ENCODE data around the gene CLDN34. TPM values are rescaled to one million over a fixed set of nuclear protein-coding genes. Genes with fewer than 3 reads are reported as not detected.

The CLDN34 gene
- total RNA-seq, 1 experiment from 2014 or later = not detected

DNA sequence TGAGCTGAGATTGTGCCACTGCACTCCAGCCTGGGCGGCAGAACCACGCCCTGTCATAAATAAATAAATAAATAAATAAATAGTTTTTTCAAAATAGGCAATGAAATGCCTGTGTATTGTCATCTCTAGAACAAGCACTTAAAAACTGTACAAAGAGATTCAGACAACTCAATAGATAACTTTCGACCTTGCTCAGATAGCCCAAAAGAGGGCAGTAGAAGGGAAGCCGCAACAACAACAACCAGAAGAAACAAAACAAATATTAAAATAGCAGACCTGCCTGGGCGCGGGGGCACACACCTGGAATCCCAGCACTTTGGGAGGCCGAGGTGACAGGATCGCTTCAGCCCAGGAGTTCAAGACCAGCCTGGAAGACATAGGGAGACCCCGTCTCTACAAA, 9.4 kb upstream of the CLDN34 start:
- no peaks in the 10 kb centered on the region for H3K9me3 Mint-ChIP-seq (ENCODE audit: unreplicated experiment)
- intact Hi-C loops (cut with micrococcal nuclease; ENCODE audit: unreplicated experiment) = no loop called here
- H3K36me3 ChIP-seq (ENCODE audit: control insufficient read depth, insufficient read depth, low read length) = no peaks in the 10 kb centered on the region
- ChIA-PET POLR2A (no interaction called here), CTCF (no interaction called here)
- H3K4me1 Mint-ChIP-seq (ENCODE audit: low read depth, unreplicated experiment) = no peaks in the 10 kb centered on the region
- no peak overlapping the region for H3K4me3 ChIP-seq (ENCODE audit: low read depth, low read length)
- H3K36me3 Mint-ChIP-seq (ENCODE audit: insufficient read depth, unreplicated experiment) = peaks cover 6% of the 10 kb centered on the region
- TF ChIP-seq, protein P1, sequence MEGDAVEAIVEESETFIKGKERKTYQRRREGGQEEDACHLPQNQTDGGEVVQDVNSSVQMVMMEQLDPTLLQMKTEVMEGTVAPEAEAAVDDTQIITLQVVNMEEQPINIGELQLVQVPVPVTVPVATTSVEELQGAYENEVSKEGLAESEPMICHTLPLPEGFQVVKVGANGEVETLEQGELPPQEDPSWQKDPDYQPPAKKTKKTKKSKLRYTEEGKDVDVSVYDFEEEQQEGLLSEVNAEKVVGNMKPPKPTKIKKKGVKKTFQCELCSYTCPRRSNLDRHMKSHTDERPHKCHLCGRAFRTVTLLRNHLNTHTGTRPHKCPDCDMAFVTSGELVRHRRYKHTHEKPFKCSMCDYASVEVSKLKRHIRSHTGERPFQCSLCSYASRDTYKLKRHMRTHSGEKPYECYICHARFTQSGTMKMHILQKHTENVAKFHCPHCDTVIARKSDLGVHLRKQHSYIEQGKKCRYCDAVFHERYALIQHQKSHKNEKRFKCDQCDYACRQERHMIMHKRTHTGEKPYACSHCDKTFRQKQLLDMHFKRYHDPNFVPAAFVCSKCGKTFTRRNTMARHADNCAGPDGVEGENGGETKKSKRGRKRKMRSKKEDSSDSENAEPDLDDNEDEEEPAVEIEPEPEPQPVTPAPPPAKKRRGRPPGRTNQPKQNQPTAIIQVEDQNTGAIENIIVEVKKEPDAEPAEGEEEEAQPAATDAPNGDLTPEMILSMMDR (IDR thresholded peaks at IDR 0.05; ENCODE audit: insufficient read depth in 1 of 2, low read depth in 1 of 2, low read length in 1 of 2, severe bottlenecking in 1 of 2, unreplicated experiment in 1 of 2) = no peak
- no peaks in the 10 kb centered on the region for H3K27me3 ChIP-seq (replicated peaks; ENCODE audit: control insufficient read depth, insufficient read depth, low read length)
- H3K4me3 Mint-ChIP-seq (ENCODE audit: unreplicated experiment) = no peak overlapping the region
- H3K27ac Mint-ChIP-seq (ENCODE audit: unreplicated experiment) = no peak overlapping the region
- no peaks in the 10 kb centered on the region for H3K27me3 Mint-ChIP-seq (ENCODE audit: insufficient read depth, unreplicated experiment)
- DNase-seq = no peak
- no peaks in the 10 kb centered on the region for H3K9me3 ChIP-seq
- no TSS peak for BruUV-seq (replicated peaks)
- H3K4me1 ChIP-seq = no peaks in the 10 kb centered on the region

DNA sequence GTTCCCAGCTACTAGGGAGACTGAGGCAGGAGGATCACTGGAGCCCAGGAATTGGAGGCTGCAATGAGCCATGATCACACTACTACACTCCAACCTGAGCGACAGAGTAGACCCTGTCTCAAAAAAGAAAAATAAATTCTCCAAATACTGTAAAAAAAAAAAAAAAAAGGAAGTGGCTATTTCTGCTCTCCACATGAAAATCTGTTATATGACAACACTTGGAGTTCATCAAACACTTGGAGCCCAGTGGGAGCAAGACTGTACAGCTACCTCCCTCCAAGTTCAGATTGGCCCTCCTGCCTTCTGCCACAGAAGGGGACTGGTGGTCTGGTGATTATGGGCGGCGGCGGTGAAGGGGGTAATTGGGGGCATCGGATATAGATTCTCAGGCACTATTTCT, 9.0 kb upstream of the CLDN34 start:
- Histone ChIP-seq H3K9me3 (no peaks in the 10 kb centered on the region), H3K4me3 (ENCODE audit: low read depth, low read length) (no peak overlapping the region), H3K4me1 (no peaks in the 10 kb centered on the region), H3K27me3 (replicated peaks; ENCODE audit: control insufficient read depth, insufficient read depth, low read length) (no peaks in the 10 kb centered on the region), H3K36me3 (ENCODE audit: control insufficient read depth, insufficient read depth, low read length) (no peaks in the 10 kb centered on the region)
- H3K36me3 Mint-ChIP-seq (ENCODE audit: insufficient read depth, unreplicated experiment) = peaks cover 6% of the 10 kb centered on the region
- no peaks in the 10 kb centered on the region for H3K4me1 Mint-ChIP-seq (ENCODE audit: low read depth, unreplicated experiment)
- ChIA-PET CTCF (no interaction called here), POLR2A (no interaction called here)
- H3K27ac Mint-ChIP-seq (ENCODE audit: unreplicated experiment) = no peak overlapping the region
- no peak for DNase-seq
- no peaks in the 10 kb centered on the region for H3K27me3 Mint-ChIP-seq (ENCODE audit: insufficient read depth, unreplicated experiment)
- intact Hi-C loops (cut with micrococcal nuclease; ENCODE audit: unreplicated experiment) = no loop called here
- H3K9me3 Mint-ChIP-seq (ENCODE audit: unreplicated experiment) = no peaks in the 10 kb centered on the region
- BruUV-seq (replicated peaks) = no TSS peak
- no peak overlapping the region for H3K4me3 Mint-ChIP-seq (ENCODE audit: unreplicated experiment)
- TF ChIP-seq, protein P1 (IDR thresholded peaks at IDR 0.05; ENCODE audit: insufficient read depth in 1 of 2, low read depth in 1 of 2, low read length in 1 of 2, severe bottlenecking in 1 of 2, unreplicated experiment in 1 of 2) = no peak

DNA sequence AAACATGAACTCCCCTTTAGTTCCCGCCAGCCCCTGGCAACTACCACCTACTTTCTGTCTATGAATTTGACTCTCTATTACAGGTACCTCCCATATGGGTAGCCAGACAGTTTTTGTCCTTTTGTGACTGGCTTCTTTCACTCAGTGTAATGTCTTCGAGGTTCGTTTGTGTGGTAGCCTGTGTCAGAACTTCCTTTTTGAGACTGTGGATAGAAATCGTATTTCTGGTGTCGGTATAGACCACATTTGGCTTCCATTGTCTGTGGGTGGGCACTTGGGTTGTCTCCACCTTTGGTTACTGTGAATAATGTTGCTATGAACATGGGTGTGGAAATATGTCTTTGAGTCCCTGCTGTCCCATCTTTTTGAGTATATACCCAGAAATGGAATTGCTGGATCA, 5.4 kb upstream of the CLDN34 start:
- no peaks in the 10 kb centered on the region for H3K9me3 ChIP-seq
- no peak for DNase-seq
- no peaks in the 10 kb centered on the region for H3K27me3 ChIP-seq (replicated peaks; ENCODE audit: control insufficient read depth, insufficient read depth, low read length)
- TF ChIP-seq, protein P1 (IDR thresholded peaks at IDR 0.05; ENCODE audit: insufficient read depth in 1 of 2, low read depth in 1 of 2, low read length in 1 of 2, severe bottlenecking in 1 of 2, unreplicated experiment in 1 of 2) = no peak
- H3K4me1 ChIP-seq = no peaks in the 10 kb centered on the region
- Mint-ChIP-seq H3K27ac (ENCODE audit: unreplicated experiment) (no peak overlapping the region), H3K4me3 (ENCODE audit: unreplicated experiment) (no peak overlapping the region), H3K4me1 (ENCODE audit: low read depth, unreplicated experiment) (no peaks in the 10 kb centered on the region), H3K27me3 (ENCODE audit: insufficient read depth, unreplicated experiment) (no peaks in the 10 kb centered on the region), H3K36me3 (ENCODE audit: insufficient read depth, unreplicated experiment) (peaks cover 6% of the 10 kb centered on the region), H3K9me3 (ENCODE audit: unreplicated experiment) (no peaks in the 10 kb centered on the region)
- H3K4me3 ChIP-seq (ENCODE audit: low read depth, low read length) = no peak overlapping the region
- no TSS peak for BruUV-seq (replicated peaks)
- intact Hi-C loops (cut with micrococcal nuclease; ENCODE audit: unreplicated experiment) = no loop called here
- ChIA-PET CTCF (interaction anchor here (0.7 kb wide), 1 partner anchor 27 kb away, joined by 7 read pairs; no protein-coding TSS in a partner anchor), POLR2A (no interaction called here)
- no peaks in the 10 kb centered on the region for H3K36me3 ChIP-seq (ENCODE audit: control insufficient read depth, insufficient read depth, low read length)

All from Caco-2 (cell line).